GM15510 (cell line): ENCODE data around the gene RASSF8.

ENCODE experiments used
- POLR2A ChIP-seq: IDR thresholded peaks from 3 replicates; pipeline ENCODE4 v1.6.1; 2011; ENCODE audit warnings: borderline replicate concordance; ENCODE audit not compliant: insufficient read length; ENCODE audit errors: extremely low read depth

Gene RASSF8

DNA sequence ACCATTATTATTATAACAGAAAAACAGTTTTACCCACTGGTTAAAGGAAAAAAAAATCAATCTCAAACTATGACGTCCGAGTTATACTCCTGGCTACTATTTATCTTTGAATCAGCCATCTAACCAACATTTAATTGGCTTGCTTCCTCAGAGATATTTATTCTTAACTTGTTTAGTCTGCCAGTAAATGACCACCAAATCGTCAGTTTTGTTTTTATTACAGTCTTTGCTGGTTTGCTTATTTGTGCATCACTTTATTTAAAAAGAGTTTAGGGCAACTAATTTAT is 71.2 kb downstream of the RASSF8 start:
- no peak for TF ChIP-seq POLR2A

DNA sequence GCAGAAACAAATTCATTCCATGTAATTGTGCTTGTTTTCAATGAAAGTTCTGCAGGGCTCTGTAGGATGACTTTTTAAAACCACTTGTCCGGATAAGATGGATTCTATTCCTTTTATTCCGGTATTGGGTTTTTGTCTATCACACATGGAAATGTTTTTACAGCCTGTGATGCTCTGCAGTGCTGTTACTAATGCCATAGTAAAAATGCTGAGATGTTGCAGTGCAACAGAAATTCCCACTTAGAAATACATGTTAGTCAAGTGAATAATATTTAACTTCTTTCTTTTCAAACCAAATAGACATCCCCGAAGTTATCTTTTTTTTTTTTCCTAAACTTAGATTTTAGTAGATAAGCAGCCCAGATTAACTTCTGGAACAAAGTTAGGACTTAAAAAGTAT is 71.9 kb downstream of the RASSF8 start:
- TF ChIP-seq POLR2A = no peak

DNA sequence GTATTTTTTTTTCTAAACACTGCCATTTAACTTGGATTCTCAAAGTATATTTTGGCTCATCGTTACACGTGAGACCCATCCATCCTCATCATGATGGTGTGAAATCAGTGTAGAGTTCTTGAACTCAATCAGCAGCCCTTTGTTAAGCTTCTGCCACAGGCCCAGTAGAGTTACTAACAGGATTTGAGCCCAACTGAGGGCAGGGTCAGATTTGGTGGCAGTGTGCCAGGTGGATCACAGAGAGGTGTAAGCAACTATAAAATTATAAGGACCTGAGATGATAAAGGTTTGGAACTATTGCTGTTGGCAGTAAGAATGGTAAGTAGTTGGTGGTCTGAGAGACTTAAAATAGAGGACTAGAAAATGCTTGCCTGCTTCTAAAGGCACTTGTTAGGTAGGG is 72.8 kb downstream of the RASSF8 start:
- no peak for TF ChIP-seq POLR2A

DNA sequence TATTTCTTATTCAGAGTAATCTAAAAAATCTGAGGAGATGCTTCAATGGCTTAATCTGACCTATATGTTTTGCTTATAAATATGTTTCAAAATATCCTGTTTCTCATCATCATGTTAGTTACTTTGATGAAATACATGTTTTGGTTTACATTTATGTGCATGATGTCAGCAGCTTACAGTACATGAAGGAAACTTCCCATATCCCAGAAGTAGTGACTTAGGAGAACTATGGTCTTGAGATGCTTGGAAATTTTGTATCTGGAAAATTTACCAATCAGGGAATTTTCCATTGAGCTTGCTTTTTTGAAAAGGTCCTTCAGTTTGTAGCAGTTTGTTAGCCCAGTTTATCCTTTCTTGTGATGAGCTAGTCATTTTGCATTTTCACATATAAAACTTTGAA is 73.3 kb downstream of the RASSF8 start:
- no peak for TF ChIP-seq POLR2A

DNA sequence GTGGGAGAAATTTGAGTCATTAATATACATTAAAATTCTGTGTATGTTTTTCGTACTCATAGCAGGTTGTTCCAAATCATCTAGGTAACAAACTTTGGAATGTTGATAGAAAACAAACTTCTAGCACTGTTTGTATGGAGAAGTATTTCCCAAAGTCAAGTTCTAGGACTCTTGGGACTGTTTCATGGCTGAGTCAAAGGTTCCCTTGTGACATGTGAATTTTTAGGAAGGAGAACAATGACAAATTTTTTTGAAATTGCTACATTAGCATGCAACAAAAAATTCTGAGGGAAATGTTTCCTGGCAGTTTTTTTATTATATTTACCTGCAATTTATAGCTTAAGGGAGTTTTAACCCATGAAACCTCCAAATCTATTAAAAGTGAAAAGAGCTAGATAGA is 73.8 kb downstream of the RASSF8 start:
- TF ChIP-seq POLR2A = no peak

DNA sequence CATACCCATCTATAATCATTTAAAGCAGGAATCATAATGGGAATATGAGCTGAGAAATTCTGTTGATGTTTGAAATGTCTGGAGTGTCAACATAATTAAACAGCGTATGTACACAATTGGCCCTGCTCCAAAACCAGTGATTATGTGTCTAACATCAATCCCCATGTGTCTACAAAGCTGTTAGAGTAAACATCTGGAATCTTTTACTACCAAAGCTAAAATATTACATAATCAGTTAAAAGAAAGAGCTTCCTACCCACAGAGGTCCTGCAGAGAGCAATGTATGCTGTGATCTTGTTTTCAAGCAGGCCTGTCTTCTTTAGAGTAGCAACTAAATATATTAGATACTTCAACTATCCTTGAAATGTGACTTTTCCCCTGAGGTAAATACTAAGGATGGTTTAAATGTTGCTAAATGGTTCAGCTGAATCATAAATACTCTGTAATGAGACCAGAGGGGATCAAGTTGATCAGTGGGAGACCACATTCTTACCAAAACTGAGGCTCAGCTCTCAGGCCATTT is 74.3 kb downstream of the RASSF8 start:
- no peak for TF ChIP-seq POLR2A

DNA sequence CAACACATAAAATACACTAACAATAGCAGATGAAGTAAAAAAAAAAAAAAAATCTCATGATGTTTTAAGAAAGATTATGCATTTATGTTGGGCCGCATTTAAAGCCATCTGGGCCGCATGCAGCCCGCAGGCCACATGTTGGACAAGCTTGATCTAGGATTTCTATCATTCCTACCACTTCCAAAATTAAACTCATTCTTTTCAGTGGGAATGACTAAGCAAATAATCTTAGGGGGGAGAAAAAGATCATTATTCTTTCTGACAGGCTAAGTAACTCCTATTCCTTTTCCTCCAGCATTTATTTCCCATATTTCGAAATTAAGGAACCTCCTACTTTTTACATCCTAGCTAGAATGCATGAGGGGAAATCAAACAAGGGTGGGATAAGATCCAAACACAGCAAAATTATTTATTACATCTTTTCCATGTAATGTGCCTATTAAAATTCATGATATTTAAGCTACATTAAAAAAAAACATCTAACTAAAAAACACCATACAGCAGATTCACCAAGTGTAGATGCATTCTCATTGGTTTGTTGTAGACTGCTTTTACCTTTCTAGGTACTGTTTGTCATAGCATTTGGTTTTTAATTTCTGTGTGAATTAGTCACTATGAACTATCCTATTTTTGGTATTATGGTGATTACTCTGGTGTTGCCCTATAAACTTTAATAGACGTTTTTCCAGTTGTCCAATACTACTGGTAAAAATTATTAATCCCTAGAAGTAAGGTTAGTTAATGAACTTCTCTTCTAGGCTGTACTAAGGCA is 76.1 kb downstream of the RASSF8 start:
- no peak for TF ChIP-seq POLR2A

DNA sequence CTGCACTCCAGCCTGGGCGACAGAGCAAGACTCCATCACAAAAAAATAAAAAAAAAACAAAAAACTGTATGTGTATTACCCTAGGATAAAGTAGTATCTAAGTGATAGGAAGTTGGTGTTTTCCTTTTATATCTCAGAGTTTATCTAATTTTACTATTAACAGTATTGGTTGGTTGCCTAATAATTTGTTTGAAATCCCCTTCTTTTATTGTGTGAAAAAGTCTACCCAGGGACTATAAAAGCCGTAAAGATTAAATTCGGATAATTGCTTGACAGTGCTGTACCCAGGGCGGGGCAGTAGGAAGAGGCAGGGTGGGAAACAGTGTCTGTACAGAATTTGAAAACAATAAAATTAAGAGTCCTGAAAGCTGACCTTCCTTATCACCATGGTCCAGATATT is 78.4 kb downstream of the RASSF8 start:
- no peak for TF ChIP-seq POLR2A

DNA sequence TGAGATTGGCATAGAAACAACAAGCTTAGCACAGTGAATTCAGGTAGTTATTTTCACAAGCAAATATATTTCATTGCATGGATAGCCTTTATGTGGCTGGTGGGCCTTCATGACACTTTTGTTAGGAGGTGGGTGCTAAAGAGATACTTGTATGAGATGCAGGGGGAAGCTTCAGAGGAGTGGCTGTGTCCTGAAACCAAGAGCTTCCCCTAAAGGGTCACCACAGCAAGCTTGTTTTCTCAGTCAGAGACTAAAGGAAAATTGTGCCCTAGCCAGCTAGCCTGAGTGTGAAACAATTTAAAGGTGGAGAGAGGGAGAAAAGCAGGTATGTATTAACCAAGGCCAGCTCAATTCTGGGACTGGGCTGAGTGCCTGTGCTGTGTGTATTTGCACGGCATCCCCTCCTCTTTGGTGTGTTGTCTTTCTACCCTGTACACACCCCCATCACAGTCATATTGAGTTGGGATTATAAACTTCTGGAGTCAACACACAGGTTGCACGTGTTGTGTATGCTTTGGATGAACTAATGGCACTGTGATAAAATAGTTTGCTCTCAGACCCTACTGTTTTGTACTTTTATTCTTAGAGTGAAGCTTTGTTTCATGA is 79.2 kb downstream of the RASSF8 start:
- no peak for TF ChIP-seq POLR2A

DNA sequence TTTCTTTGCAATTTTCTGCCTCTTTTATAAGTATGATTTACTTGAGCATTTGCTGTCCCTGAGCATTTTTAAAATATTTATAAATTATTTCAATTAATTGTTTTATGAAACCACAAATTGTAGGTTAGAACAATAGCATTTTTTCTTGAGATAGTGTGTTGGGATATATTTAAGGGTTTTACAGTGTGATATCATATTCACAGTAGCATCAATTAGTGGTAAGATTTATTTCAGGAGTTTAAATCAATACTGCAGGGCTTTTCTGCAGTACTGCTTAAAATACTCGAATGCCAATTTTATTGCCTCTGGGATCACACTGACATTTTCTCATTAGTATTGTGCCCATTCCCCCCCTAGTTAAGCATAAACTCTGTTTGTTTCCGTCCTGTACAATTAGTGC is 84.2 kb downstream of the RASSF8 start:
- no peak for TF ChIP-seq POLR2A

DNA sequence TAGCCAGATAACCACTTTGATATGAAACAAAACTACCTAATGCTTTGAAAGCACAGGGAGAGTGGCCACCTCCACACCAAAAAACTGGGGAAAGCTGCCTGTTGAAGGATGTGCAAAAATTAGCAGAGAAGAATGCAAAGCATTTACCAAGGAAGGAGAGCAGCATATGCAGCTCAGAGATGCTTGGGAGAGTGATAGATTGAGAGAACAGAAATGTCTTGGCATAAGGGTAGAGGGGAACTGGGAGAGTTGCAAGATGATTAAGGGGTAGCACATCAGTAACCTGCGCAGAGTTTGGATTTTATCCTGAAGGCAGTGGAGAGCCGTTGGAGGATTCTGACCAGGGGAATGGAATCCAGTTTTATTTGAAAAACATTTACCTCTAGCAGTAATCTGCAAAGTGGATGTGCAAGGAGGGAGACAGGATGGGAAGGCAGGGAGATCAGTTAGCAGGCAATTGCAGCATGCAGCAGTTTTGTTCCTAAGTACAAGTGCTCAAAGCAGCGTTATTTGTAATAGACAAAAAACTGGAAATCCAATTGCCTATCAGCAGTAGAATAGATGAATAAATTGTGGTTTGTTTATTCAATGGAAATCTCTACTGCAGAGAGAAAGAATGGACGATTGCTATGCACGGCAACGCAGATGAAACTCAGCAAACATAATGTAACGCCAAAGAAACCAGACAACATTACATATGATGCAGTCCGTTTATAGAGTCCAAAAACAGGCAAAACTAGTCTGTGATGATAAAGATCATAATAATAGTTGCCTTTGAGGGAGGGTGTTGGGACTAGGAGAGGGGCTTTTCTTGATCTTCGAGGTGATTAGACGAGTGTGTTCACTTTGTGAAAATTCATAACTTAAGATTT is 84.9 kb downstream of the RASSF8 start:
- TF ChIP-seq POLR2A = no peak

DNA sequence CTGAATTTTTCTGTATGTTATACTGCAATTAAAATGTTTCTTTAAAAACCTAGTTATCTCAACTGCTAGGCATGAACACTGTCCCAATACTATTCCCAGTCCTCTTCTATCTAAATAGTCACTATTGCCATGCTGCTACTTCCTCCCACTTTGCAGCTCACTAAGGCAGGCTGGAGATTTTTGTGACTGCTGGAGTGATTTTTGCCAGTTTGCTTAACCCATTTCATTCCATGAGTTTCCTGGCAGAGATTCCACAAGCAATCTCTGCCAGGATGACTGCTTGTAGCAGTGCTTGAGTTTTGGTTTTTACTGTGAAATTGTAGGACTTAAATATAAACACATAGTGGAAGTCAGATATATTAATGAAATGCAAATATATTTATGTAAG is 85.5 kb downstream of the RASSF8 start:
- TF ChIP-seq POLR2A = no peak

DNA sequence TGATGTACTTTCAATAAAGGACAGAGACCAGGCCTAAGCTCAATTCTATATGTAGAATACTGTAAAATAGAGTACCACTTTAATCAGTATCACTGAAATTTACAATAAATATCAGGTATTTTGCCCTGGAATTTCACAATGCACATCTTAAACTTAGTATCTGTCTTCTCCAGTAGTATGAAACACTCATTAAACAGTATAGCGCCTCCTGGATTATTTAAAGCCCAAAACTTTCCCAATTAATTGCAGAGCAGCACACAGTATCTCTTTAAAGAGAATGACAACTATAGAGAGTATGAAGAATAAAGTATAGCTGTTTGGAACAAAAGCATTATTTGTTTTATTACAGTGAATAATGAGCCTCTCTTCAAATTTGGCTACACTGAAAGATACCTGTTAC is 86.1 kb downstream of the RASSF8 start:
- no peak for TF ChIP-seq POLR2A

DNA sequence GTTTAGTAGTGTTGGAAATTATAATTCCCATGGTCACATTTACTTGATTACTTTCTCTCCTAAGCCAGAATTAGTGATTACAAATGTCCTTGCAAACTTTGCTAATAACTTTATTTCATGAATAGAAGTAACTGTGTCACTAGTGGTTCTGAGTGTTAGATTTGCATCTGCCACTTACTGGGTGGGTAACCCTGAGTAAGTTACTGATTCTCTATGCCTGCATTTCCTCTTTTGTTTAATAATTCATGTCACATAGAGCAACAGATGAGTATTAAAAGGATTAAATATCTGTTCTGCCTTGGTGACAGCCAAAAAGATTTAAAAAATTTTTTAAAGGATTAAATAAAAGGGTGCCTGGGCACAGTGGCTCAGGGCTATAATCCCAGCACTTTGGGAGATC is 87.7 kb downstream of the RASSF8 start:
- TF ChIP-seq POLR2A = no peak

DNA sequence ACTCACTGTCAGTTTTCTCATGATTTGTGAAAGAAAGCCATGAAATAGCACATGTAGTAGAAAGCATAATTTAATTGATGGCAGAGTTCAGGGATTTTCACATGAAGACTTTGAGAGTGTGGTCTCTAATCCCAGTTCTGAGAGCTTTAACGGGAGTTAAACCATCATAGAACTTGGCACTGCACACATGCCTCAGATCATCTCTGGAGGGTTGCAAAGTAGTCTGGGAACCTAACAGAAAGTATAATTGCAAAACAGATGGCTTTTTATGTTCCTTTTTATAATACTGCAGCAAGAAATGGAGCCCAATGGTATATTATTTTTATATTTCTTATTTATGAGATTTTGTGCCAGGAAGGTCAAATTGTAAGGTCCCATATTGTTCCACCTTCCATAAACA is 88.4 kb downstream of the RASSF8 start:
- no peak for TF ChIP-seq POLR2A

DNA sequence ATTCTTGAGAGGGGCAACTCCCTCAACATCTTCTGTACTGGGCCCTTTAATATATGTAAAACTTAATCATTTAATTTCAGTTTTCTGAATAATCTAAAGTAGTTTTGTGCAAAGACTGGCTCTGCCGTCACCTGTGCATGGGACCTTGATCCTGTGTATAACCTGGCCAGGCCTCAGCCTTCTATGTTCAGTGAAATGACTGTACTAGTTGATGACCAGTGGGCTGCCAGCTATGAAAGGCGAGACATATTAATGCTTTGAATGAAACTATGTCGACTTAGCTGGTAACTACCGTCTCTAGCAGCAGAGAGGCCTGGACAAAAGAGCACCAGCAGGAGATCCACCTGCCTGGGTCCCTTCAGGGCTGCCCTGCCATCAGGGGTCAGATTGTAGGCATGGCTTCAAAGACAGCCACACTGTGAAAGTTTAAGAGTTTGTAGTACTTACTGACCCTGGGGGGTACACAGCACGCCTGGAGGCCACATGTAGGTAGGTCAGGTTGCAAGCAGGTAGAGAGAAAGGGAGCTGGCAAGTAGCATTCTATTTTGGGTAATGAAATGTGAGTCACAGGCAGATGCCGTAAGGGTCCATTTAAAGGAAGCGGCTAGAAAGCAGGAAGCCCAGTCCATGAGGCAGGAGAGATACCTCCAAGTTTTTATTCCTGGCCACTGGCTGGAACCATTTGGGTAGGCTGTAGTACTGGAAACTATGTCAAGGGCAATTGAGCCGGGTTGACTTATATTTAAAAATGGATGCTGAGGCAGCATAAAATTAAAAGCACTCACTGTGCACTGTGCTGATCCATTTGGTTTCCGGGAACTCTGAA is 89.1 kb downstream of the RASSF8 start:
- TF ChIP-seq POLR2A = no peak

DNA sequence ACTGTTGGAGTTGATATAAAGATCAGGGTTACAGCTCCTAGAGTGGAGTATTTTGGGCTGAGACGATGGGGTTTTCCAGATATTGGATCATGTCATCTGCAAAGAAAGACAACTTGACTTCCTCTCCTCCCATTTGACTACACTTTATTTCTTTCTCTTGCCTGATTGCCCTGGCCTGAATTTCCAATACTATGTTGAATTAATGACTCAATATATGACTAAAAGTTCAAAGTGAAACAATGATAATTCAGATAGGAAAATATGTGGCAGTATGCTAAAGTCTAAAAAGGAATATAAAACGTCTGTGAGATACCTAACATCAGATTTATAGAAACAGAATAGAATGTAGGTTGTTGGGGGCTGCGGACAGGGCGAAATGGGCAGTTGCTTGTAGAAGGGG is 94.2 kb downstream of the RASSF8 start:
- no peak for TF ChIP-seq POLR2A
